Motor neuron (in vitro differentiated cells): ENCODE measurements around the gene TRPM8. TPM values are rescaled to one million over a fixed set of nuclear protein-coding genes. Genes with fewer than 3 reads are reported as not detected.

Source experiments
- ATAC-seq, 8 experiments: fragments of 200-7000 bp; cut with Tn5 transposase; replicated peaks in 6 of 8; 2 replicates each; pipeline ENCODE4 v1.8.0; 2021; ENCODE audit warnings: mild to moderate bottlenecking in 8 of 8, moderate library complexity in 8 of 8
- H3K27ac ChIP-seq, 2 donors: fragments of 250-450 bp; sonication (Bioruptor Pico); 2 replicates each; pipeline ENCODE4 v1.9.0; 2021; ENCODE audit warnings: antibody characterized with exemption in 2 of 2, mild to moderate bottlenecking in 2 of 2, moderate library complexity in 1 of 2
- H3K4me1 ChIP-seq, 2 donors: fragments of 250-450 bp; sonication (Bioruptor Pico); replicated peaks in 1 of 2; 2 replicates each; pipeline ENCODE4 v1.6.1; 2021; ENCODE audit warnings: antibody characterized with exemption in 2 of 2, mild to moderate bottlenecking in 2 of 2, moderate library complexity in 1 of 2
- H3K4me3 ChIP-seq, 5 donors: fragments of 250-450 bp; sonication (Bioruptor Pico); 2 replicates each; pipeline ENCODE4 v1.9.0; 2021; ENCODE audit warnings: antibody characterized with exemption in 5 of 5, mild to moderate bottlenecking in 5 of 5, moderate library complexity in 4 of 5
- WGBS, 10 experiments: fragments of 450-650 bp; shearing (Covaris generic); methylation state at CpG; one replicate each; pipeline ENCODE4 v1.0.0; 2022; 5-methylcytosine and 5-hydroxymethylcytosine counted together
- in situ Hi-C, 9 experiments: fragments of 400-800 bp; cut with MboI; loops; one replicate each; pipeline ENCODE4 v1.15.0; 2021; ENCODE audit warnings: low sequenced_read_pairs in 9 of 9, low pct_unique_long_range_greater_than_20kb in 2 of 9; ENCODE audit not compliant: unreplicated experiment in 9 of 9
- total RNA-seq, 8 experiments: library from RNA; unstranded; fragments of 300-600 nt; gene quantifications; 2 replicates each; pipeline versions ENCODE4 v1.2.3 to v1.2.4, GENCODE V29; 2022

TRPM8 gene
- total RNA-seq, 8 experiments from 2014 or later, result 0.16 to 4.1 (median 1.7) TPM; not detected in 1

DNA sequence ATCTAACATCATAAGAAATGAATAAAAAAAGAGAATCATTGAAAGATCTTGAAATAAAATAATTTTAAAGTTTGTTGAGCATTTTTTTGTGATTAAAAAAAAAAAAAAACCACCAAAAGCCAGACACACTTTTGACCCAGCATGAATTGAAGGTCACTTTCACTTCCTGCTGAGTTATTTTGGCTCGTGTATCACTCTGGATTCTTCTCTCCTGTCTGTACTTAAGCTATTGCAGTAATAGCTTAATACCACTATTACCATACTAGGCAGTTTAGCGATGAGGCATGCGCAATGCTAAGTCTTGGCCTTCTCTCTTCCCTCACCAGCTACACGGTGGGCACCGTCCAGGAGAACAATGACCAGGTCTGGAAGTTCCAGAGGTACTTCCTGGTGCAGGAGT lies 78.8 kb downstream of the TRPM8 start:
- no peak overlapping the region for H3K27ac ChIP-seq
- no peak overlapping the region for H3K4me3 ChIP-seq
- H3K4me1 ChIP-seq, result peaks cover 12 to 18% of the 10 kb centered on the region in 2 donors
- WGBS, 10 experiments, result 0 to 95% (median 63%) methylated on average over 1 to 5 of the region's 5 CpGs; no CpG with 5 or more reads in 2 of the 10 experiments
- in situ Hi-C loops, result loop anchor here in 7 of 9 experiments (25.0 kb wide), 3 partner anchors 491 to 1116 kb away; partner anchors contain the start of gene ARL4C (in 1 of the 7)
- peak in 2 of 8 experiments; percentile 70 to 75 for ATAC-seq

DNA sequence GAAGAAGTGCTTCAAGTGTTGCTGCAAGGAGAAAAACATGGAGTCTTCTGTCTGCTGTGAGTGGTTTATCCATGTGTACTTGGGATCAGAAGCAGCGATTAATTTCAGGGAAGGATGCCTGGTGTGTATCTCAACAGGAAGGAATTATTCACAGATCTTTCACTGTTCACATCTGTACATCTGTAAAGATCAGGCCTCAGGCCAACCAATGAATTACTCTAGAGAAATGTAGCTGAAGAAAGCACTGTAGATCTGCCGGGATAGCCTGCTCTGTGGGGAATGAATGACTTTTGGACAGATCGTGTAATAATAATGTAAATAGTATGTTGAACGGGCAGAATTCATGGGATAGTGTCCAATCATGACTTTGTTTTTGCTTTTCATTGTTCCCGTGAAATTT lies 79.3 kb downstream of the TRPM8 start:
- ATAC-seq, result peak in 2 of 8 experiments; percentile 15 to 58
- Histone ChIP-seq H3K27ac (no peak overlapping the region), H3K4me3 (no peak overlapping the region), H3K4me1 (peaks cover 12 to 20% of the 10 kb centered on the region in 2 donors)
- WGBS, 10 experiments, result 0 to 100% (median 90%) methylated on average over 1 to 4 of the region's 5 CpGs
- in situ Hi-C loops, result loop anchor here in 7 of 9 experiments (25.0 kb wide), 3 partner anchors 491 to 1116 kb away; partner anchors contain the start of gene ARL4C (in 1 of the 7)

- in situ Hi-C loops, result loop anchor here in 7 of 9 experiments (25.0 kb wide), 3 partner anchors 490 to 1115 kb away; partner anchors contain the start of gene ARL4C (in 1 of the 7)
- Histone ChIP-seq H3K4me3 (no peak overlapping the region), H3K27ac (no peak overlapping the region), H3K4me1 (peaks cover 18 to 32% of the 10 kb centered on the region in 2 donors)
- peak in 1 of 8 experiments; percentile 68 for ATAC-seq
- 100% methylated on average over 1 of the region's 1 CpG; no CpG with 5 or more reads in 9 of the 10 experiments for WGBS, 10 experiments
These were observed 80.5 kb downstream of the TRPM8 start for GRCh38 chr2:233997707-233998106.

GRCh38 chr2:233999182-233999581 lies 82.0 kb downstream of the TRPM8 start:
- Histone ChIP-seq H3K4me1 (peaks cover 15 to 36% of the 10 kb centered on the region in 2 donors), H3K27ac (no peak overlapping the region), H3K4me3 (no peak overlapping the region)
- in situ Hi-C loops, result loop anchor here in 7 of 9 experiments (25.0 kb wide), 3 partner anchors 488 to 1113 kb away; partner anchors contain the start of gene ARL4C (in 1 of the 7)
- 20 to 89% (median 71%) methylated on average over 1 to 6 of the region's 10 CpGs; no CpG with 5 or more reads in 4 of the 10 experiments for WGBS, 10 experiments
- peak in 5 of 8 experiments; percentile 92 to 97 (median 95) for ATAC-seq

DNA sequence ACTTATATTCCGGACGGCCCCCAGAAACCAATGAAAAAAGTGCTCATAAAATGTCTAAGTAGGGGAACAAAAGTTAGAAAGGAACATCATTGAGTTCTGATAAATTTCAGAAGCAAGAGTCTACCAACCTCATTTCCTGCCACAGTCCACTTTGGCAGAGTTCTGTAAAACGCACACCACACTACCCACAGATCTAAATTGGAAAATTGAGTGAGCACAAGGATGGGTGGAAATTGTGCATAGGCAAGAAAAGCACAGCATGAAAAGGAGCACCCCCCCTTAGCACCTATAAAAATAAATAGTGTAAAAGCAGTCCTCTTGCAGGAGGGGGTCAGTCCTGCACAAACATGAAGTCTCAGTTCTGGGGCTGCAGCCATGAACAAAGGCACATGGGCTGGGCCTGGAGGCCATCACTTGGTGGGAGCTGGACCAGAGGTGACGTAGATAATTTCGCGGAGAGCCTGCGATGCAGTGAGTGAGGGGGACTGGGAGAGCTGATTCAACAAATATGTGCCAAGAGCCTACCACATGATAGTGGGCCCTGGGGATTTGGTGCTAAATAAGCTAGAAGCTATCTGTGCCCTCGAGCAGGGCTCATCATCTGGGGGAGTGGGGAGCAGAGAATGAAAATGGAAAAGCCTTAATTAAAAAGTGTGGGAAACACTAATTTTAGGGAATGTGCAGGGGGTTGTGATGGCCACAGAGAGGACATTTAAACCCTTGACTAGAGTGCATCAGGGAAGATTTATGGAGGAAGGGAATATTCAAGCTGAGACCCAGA lies 84.4 kb downstream of the TRPM8 start:
- H3K4me1 ChIP-seq, result peaks cover 30 to 47% of the 10 kb centered on the region in 2 donors
- peak in 3 of 8 experiments; percentile 9 to 13 (median 12) for ATAC-seq
- in situ Hi-C loops, result no loop called here
- H3K27ac ChIP-seq, result peak overlapping the region in 1 of 2 donors; percentile 62
- H3K4me3 ChIP-seq, result no peak overlapping the region
- WGBS, 10 experiments, result 70 to 100% (median 84%) methylated on average over 1 to 8 of the region's 8 CpGs

DNA sequence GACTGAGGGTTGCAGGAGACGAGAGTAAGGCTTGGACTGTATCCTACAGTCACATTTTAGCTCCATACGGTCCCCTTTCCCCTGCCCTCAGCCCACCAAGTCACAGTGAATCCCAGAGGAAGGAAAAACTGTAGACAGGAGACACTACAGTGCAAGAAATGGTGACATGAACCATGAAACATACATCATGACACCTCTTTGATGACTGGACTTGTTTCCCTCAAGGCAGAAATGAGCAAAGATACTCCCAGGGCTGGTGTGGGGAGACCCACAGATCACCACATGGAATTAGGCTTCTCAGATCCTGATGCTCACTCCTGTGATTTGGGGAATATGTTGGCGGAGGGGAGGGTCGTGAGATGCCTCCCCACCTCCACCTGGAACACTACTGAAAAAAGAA lies 85.1 kb downstream of the TRPM8 start:
- 0 to 100% (median 96%) methylated on average over 1 to 3 of the region's 4 CpGs; no CpG with 5 or more reads in 4 of the 10 experiments for WGBS, 10 experiments
- no peak overlapping the region for H3K27ac ChIP-seq
- in situ Hi-C loops, result no loop called here
- peaks cover 36 to 54% of the 10 kb centered on the region in 2 donors for H3K4me1 ChIP-seq
- no peak overlapping the region for H3K4me3 ChIP-seq
- ATAC-seq, result no peak

GRCh38 chr2:234003972-234004617 lies 86.9 kb downstream of the TRPM8 start:
- in situ Hi-C loops, result no loop called here
- ATAC-seq, result peak in 7 of 8 experiments; percentile 40 to 93 (median 73)
- WGBS, 10 experiments, result 2 to 74% (median 61%) methylated on average over 2 to 8 of the region's 8 CpGs; no CpG with 5 or more reads in 1 of the 10 experiments
- Histone ChIP-seq H3K4me3 (no peak overlapping the region), H3K4me1 (peaks cover 36 to 54% of the 10 kb centered on the region in 2 donors), H3K27ac (no peak overlapping the region)

DNA sequence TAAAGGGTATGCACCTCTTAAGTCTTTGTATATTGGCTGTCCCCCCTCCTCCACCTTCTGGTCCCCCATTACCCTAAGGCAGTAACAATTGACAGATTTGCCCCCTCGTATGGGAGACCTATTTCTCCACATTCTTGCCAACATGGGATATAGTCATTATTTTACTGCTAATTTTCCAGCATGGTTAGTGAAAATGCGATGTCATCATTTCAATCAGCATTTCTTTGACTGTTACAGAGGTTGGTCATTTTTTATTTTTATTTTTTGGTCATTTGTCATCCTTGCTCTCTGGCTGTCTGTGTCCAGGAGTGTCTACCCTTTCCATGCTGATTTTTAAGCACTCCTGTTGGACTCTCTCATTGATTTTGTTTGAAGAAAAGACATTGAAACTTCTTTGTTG lies 88.0 kb downstream of the TRPM8 start:
- in situ Hi-C loops, result no loop called here
- peak in 3 of 8 experiments; percentile 13 to 40 (median 39) for ATAC-seq
- no peak overlapping the region for H3K4me3 ChIP-seq
- H3K4me1 ChIP-seq, result peaks cover 31 to 47% of the 10 kb centered on the region in 2 donors
- no peak overlapping the region for H3K27ac ChIP-seq
- 44 to 100% (median 87%) methylated on average over 1 to 2 of the region's 2 CpGs; no CpG with 5 or more reads in 1 of the 10 experiments for WGBS, 10 experiments

GRCh38 chr2:234006501-234006900 lies 89.3 kb downstream of the TRPM8 start:
- in situ Hi-C loops, result no loop called here
- Histone ChIP-seq H3K4me3 (no peak overlapping the region), H3K4me1 (peaks cover 30 to 44% of the 10 kb centered on the region in 2 donors), H3K27ac (no peak overlapping the region)
- 0 to 100% (median 66%) methylated on average over 1 to 3 of the region's 3 CpGs; no CpG with 5 or more reads in 2 of the 10 experiments for WGBS, 10 experiments
- ATAC-seq, result peak in 5 of 8 experiments; percentile 50 to 73 (median 63)

- ATAC-seq, result no peak
These were observed 97.3 kb downstream of the TRPM8 start for GRCh38 chr2:234014427-234014826.

GRCh38 chr2:234015861-234016260 lies 98.7 kb downstream of the TRPM8 start:
- H3K27ac ChIP-seq, result no peak overlapping the region
- no peak for ATAC-seq
- peaks cover 5 to 10% of the 10 kb centered on the region in 2 donors for H3K4me1 ChIP-seq
- in situ Hi-C loops, result no loop called here
- no peak overlapping the region for H3K4me3 ChIP-seq
- WGBS, 10 experiments, result 35 to 92% (median 68%) methylated on average over 2 to 3 of the region's 3 CpGs; no CpG with 5 or more reads in 1 of the 10 experiments

More at GRCh38 chr2:234014427-234014826, 97.3 kb downstream of the TRPM8 start:
- H3K27ac ChIP-seq, result no peak overlapping the region
- in situ Hi-C loops, result no loop called here
- peaks cover 5 to 10% of the 10 kb centered on the region in 2 donors for H3K4me1 ChIP-seq
- 75 to 100% (median 88%) methylated on average over 1 of the region's 1 CpG; no CpG with 5 or more reads in 1 of the 10 experiments for WGBS, 10 experiments
- no peak overlapping the region for H3K4me3 ChIP-seq

- Histone ChIP-seq H3K4me1 (peaks cover 8 to 15% of the 10 kb centered on the region in 2 donors), H3K27ac (no peak overlapping the region), H3K4me3 (no peak overlapping the region)
- 47 to 100% (median 70%) methylated on average over 2 to 4 of the region's 4 CpGs; no CpG with 5 or more reads in 5 of the 10 experiments for WGBS, 10 experiments
- in situ Hi-C loops, result no loop called here
- no peak for ATAC-seq
These were observed 102.7 kb downstream of the TRPM8 start for GRCh38 chr2:234019896-234020295.
